ENCODE data around the gene IFT43. TPM values are rescaled to one million over a fixed set of nuclear protein-coding genes. Genes with fewer than 3 reads are reported as not detected.

IFT43 gene
- total and polyA plus RNA-seq, 5 donors from 2014 or later = 9.9 to 20.0 (median 15.7) TPM

- Mint-ChIP-seq H3K27me3 (peaks cover 4% of the 10 kb centered on the region), H3K9me3 (peaks cover 0 to 2% (median 0%) of the 10 kb centered on the region in 7 donors), H3K4me3 (no peak overlapping the region), H3K4me1 (no peaks in the 10 kb centered on the region), H3K36me3 (peaks cover 6% of the 10 kb centered on the region), H3K27ac (no peak overlapping the region)
- Histone ChIP-seq H3K4me3 (ENCODE audit: low read depth, low read length) (no peak overlapping the region), H3K27me3 (ENCODE audit: control insufficient read depth, insufficient read depth, low read length) (no peaks in the 10 kb centered on the region), H3K9me3 (ENCODE audit: control insufficient read depth in 2 of 2, low read length in 2 of 2) (no peaks in the 10 kb centered on the region), H3K27ac (ENCODE audit: insufficient read depth, low read length, poor library complexity, severe bottlenecking) (no peak overlapping the region), H3K36me3 (ENCODE audit: control insufficient read depth, insufficient read depth, low read length) (no peaks in the 10 kb centered on the region), H3K4me1 (ENCODE audit: control insufficient read depth, insufficient read depth, low read length, poor library complexity, severe bottlenecking) (no peaks in the 10 kb centered on the region)
- DNase-seq (no peak), ATAC-seq (ENCODE audit: low read depth in 2 of 2) (no peak)
Observed at GRCh38 chr14:76083796-76084765, 98.5 kb downstream of the IFT43 start.

DNA sequence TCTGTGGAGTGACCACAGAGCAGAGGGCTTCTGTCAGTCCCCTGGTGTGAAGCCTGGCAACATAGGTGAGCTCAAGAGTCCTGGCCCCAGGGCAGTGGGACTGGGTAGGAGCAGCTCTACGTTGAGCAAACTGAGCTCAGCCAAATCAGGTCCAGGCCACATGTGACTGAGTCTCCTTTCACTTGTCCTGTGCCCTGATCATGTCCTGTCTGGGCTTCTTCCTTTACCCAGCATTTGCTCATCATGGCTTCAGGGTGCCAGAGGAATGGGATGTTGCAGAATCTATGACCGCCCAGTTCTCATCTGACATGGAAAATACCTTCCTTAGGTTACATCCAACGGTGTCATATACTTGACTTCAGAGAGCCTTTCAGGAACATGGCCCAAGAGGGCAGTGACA lies 99.8 kb downstream of the IFT43 start:
- Mint-ChIP-seq H3K4me1 (no peaks in the 10 kb centered on the region), H3K4me3 (no peak overlapping the region), H3K9me3 (peaks cover 0 to 2% (median 0%) of the 10 kb centered on the region in 7 donors), H3K36me3 (peaks cover 6% of the 10 kb centered on the region), H3K27ac (no peak overlapping the region), H3K27me3 (peaks cover 4% of the 10 kb centered on the region)
- H3K4me1 ChIP-seq (ENCODE audit: control insufficient read depth, insufficient read depth, low read length, poor library complexity, severe bottlenecking) = no peaks in the 10 kb centered on the region
- no peak overlapping the region for H3K4me3 ChIP-seq (ENCODE audit: low read depth, low read length)
- DNase-seq (no peak), ATAC-seq (ENCODE audit: low read depth in 2 of 2) (no peak)
- H3K36me3 ChIP-seq (ENCODE audit: control insufficient read depth, insufficient read depth, low read length) = no peaks in the 10 kb centered on the region
- no peaks in the 10 kb centered on the region for H3K27me3 ChIP-seq (ENCODE audit: control insufficient read depth, insufficient read depth, low read length)
- no peaks in the 10 kb centered on the region for H3K9me3 ChIP-seq (ENCODE audit: control insufficient read depth in 2 of 2, low read length in 2 of 2)
- H3K27ac ChIP-seq (ENCODE audit: insufficient read depth, low read length, poor library complexity, severe bottlenecking) = no peak overlapping the region

- no peaks in the 10 kb centered on the region for H3K9me3 ChIP-seq (ENCODE audit: control insufficient read depth in 2 of 2, low read length in 2 of 2)
- no peaks in the 10 kb centered on the region for H3K4me1 ChIP-seq (ENCODE audit: control insufficient read depth, insufficient read depth, low read length, poor library complexity, severe bottlenecking)
- H3K36me3 ChIP-seq (ENCODE audit: control insufficient read depth, insufficient read depth, low read length) = no peaks in the 10 kb centered on the region
- H3K4me3 Mint-ChIP-seq = no peak overlapping the region
- H3K9me3 Mint-ChIP-seq = peaks cover 0 to 2% (median 0%) of the 10 kb centered on the region in 7 donors
- H3K27ac Mint-ChIP-seq = no peak overlapping the region
- H3K36me3 Mint-ChIP-seq = peaks cover 6% of the 10 kb centered on the region
- ATAC-seq (ENCODE audit: low read depth in 2 of 2) (no peak), DNase-seq (no peak)
- no peak overlapping the region for H3K27ac ChIP-seq (ENCODE audit: insufficient read depth, low read length, poor library complexity, severe bottlenecking)
- H3K4me3 ChIP-seq (ENCODE audit: low read depth, low read length) = no peak overlapping the region
- H3K27me3 ChIP-seq (ENCODE audit: control insufficient read depth, insufficient read depth, low read length) = no peaks in the 10 kb centered on the region
- H3K4me1 Mint-ChIP-seq = no peaks in the 10 kb centered on the region
- H3K27me3 Mint-ChIP-seq = peaks cover 4% of the 10 kb centered on the region
Observed at GRCh38 chr14:76086636-76087035, 101.1 kb downstream of the IFT43 start.

GRCh38 chr14:76088326-76088725 lies 102.8 kb downstream of the IFT43 start:
- Histone ChIP-seq H3K9me3 (ENCODE audit: control insufficient read depth in 2 of 2, low read length in 2 of 2) (no peaks in the 10 kb centered on the region), H3K27me3 (ENCODE audit: control insufficient read depth, insufficient read depth, low read length) (no peaks in the 10 kb centered on the region), H3K4me3 (ENCODE audit: low read depth, low read length) (no peak overlapping the region), H3K4me1 (ENCODE audit: control insufficient read depth, insufficient read depth, low read length, poor library complexity, severe bottlenecking) (no peaks in the 10 kb centered on the region), H3K27ac (ENCODE audit: insufficient read depth, low read length, poor library complexity, severe bottlenecking) (no peak overlapping the region), H3K36me3 (ENCODE audit: control insufficient read depth, insufficient read depth, low read length) (no peaks in the 10 kb centered on the region)
- no peak for ATAC-seq (ENCODE audit: low read depth in 2 of 2)
- DNase-seq = no peak
- Mint-ChIP-seq H3K4me3 (no peak overlapping the region), H3K27ac (no peak overlapping the region), H3K36me3 (no peaks in the 10 kb centered on the region), H3K27me3 (peaks cover 9% of the 10 kb centered on the region), H3K4me1 (no peaks in the 10 kb centered on the region), H3K9me3 (peaks cover 0 to 2% (median 0%) of the 10 kb centered on the region in 7 donors)

GRCh38 chr14:76088771-76089571 lies 103.4 kb downstream of the IFT43 start:
- H3K27me3 Mint-ChIP-seq = peaks cover 9% of the 10 kb centered on the region
- peaks cover 0 to 2% (median 0%) of the 10 kb centered on the region in 7 donors for H3K9me3 Mint-ChIP-seq
- no peak for ATAC-seq (ENCODE audit: low read depth in 2 of 2)
- Histone ChIP-seq H3K4me1 (ENCODE audit: control insufficient read depth, insufficient read depth, low read length, poor library complexity, severe bottlenecking) (no peaks in the 10 kb centered on the region), H3K36me3 (ENCODE audit: control insufficient read depth, insufficient read depth, low read length) (no peaks in the 10 kb centered on the region), H3K27ac (ENCODE audit: insufficient read depth, low read length, poor library complexity, severe bottlenecking) (no peak overlapping the region), H3K9me3 (ENCODE audit: control insufficient read depth in 2 of 2, low read length in 2 of 2) (no peaks in the 10 kb centered on the region), H3K27me3 (ENCODE audit: control insufficient read depth, insufficient read depth, low read length) (no peaks in the 10 kb centered on the region), H3K4me3 (ENCODE audit: low read depth, low read length) (no peak overlapping the region)
- H3K4me1 Mint-ChIP-seq = no peaks in the 10 kb centered on the region
- H3K36me3 Mint-ChIP-seq = no peaks in the 10 kb centered on the region
- no peak overlapping the region for H3K27ac Mint-ChIP-seq
- no peak for DNase-seq
- no peak overlapping the region for H3K4me3 Mint-ChIP-seq

GRCh38 chr14:76089575-76089974 lies 104.0 kb downstream of the IFT43 start:
- peaks cover 0 to 2% (median 0%) of the 10 kb centered on the region in 7 donors for H3K9me3 Mint-ChIP-seq
- DNase-seq = no peak
- Histone ChIP-seq H3K36me3 (ENCODE audit: control insufficient read depth, insufficient read depth, low read length) (no peaks in the 10 kb centered on the region), H3K27ac (ENCODE audit: insufficient read depth, low read length, poor library complexity, severe bottlenecking) (no peak overlapping the region), H3K4me3 (ENCODE audit: low read depth, low read length) (no peak overlapping the region), H3K27me3 (ENCODE audit: control insufficient read depth, insufficient read depth, low read length) (no peaks in the 10 kb centered on the region), H3K9me3 (ENCODE audit: control insufficient read depth in 2 of 2, low read length in 2 of 2) (no peaks in the 10 kb centered on the region), H3K4me1 (ENCODE audit: control insufficient read depth, insufficient read depth, low read length, poor library complexity, severe bottlenecking) (no peaks in the 10 kb centered on the region)
- no peak for ATAC-seq (ENCODE audit: low read depth in 2 of 2)
- no peaks in the 10 kb centered on the region for H3K4me1 Mint-ChIP-seq
- no peak overlapping the region for H3K4me3 Mint-ChIP-seq
- H3K27ac Mint-ChIP-seq = no peak overlapping the region
- no peaks in the 10 kb centered on the region for H3K36me3 Mint-ChIP-seq
- peaks cover 9% of the 10 kb centered on the region for H3K27me3 Mint-ChIP-seq

GRCh38 chr14:76090616-76091391 lies 105.2 kb downstream of the IFT43 start:
- H3K4me3 Mint-ChIP-seq = no peak overlapping the region
- H3K9me3 Mint-ChIP-seq = peaks cover 0 to 2% (median 0%) of the 10 kb centered on the region in 7 donors
- no peaks in the 10 kb centered on the region for H3K9me3 ChIP-seq (ENCODE audit: control insufficient read depth in 2 of 2, low read length in 2 of 2)
- H3K36me3 Mint-ChIP-seq = no peaks in the 10 kb centered on the region
- H3K27me3 ChIP-seq (ENCODE audit: control insufficient read depth, insufficient read depth, low read length) = no peaks in the 10 kb centered on the region
- DNase-seq (no peak), ATAC-seq (ENCODE audit: low read depth in 2 of 2) (no peak)
- no peaks in the 10 kb centered on the region for H3K4me1 ChIP-seq (ENCODE audit: control insufficient read depth, insufficient read depth, low read length, poor library complexity, severe bottlenecking)
- H3K27ac ChIP-seq (ENCODE audit: insufficient read depth, low read length, poor library complexity, severe bottlenecking) = no peak overlapping the region
- no peak overlapping the region for H3K27ac Mint-ChIP-seq
- H3K4me3 ChIP-seq (ENCODE audit: low read depth, low read length) = no peak overlapping the region
- H3K4me1 Mint-ChIP-seq = no peaks in the 10 kb centered on the region
- H3K27me3 Mint-ChIP-seq = peaks cover 12% of the 10 kb centered on the region
- no peaks in the 10 kb centered on the region for H3K36me3 ChIP-seq (ENCODE audit: control insufficient read depth, insufficient read depth, low read length)

All from CD4-positive, CD25-positive, alpha-beta regulatory T cell (primary cell).